Activated CD4-positive, alpha-beta T cell treated with anti-CD3 and anti-CD28 coated beads, Interleukin-2, amount 50 U/mL, for 16 hours (primary cell): ENCODE data around the gene FXYD3.
"Not testable (repeated sequence)": the region's sequence is repeated elsewhere in the genome, so short reads cannot be mapped to it uniquely, and the experiment has no call there.

ENCODE experiments used
- DNase-seq: peaks from one replicate; pipeline ENCODE4 v3.0.0-alpha.2; 2020

Gene FXYD3

GRCh38 chr19:35126624-35126959 lies 11.0 kb downstream of the FXYD3 start:
- DNase-seq: no peak

- no peak for DNase-seq
Observed at GRCh38 chr19:35127871-35128270, 12.2 kb downstream of the FXYD3 start.

GRCh38 chr19:35128398-35129057 lies 12.9 kb downstream of the FXYD3 start:
- DNase-seq: no peak

GRCh38 chr19:35129724-35130274 lies 14.2 kb downstream of the FXYD3 start:
- not testable (repeated sequence) for DNase-seq

- no peak for DNase-seq
Observed at GRCh38 chr19:35130761-35131720, 15.4 kb downstream of the FXYD3 start.

- DNase-seq: no peak
Observed at GRCh38 chr19:35132254-35132653, 16.6 kb downstream of the FXYD3 start.

- no peak for DNase-seq
Observed at GRCh38 chr19:35133826-35134225, 18.2 kb downstream of the FXYD3 start.

- DNase-seq: no peak
Observed at GRCh38 chr19:35134601-35135242, 19.1 kb downstream of the FXYD3 start, which contains the start of gene LGI4. LGI4 (minus strand) TSS chr19:35135059; CDS start chr19:35134680, 379 bp downstream.

- peak; percentile 68 for DNase-seq
Observed at GRCh38 chr19:35135389-35135909, 19.8 kb downstream of the FXYD3 start.

GRCh38 chr19:35136231-35136630 lies 20.6 kb downstream of the FXYD3 start:
- DNase-seq: no peak

GRCh38 chr19:35136977-35137702 lies 21.5 kb downstream of the FXYD3 start:
- no peak for DNase-seq

- no peak for DNase-seq
Observed at GRCh38 chr19:35138305-35138892, 22.8 kb downstream of the FXYD3 start, which contains the start of gene FXYD1. FXYD1 (plus strand) TSS chr19:35138824; CDS start chr19:35140080, 1,256 bp downstream.

- DNase-seq: no peak
Observed at GRCh38 chr19:35140207-35140961, 24.8 kb downstream of the FXYD3 start.

GRCh38 chr19:35140962-35141836 lies 25.6 kb downstream of the FXYD3 start:
- peak; percentile 97 for DNase-seq

GRCh38 chr19:35141837-35142605 lies 26.4 kb downstream of the FXYD3 start:
- DNase-seq: no peak

- peak; percentile 69 for DNase-seq
Observed at GRCh38 chr19:35142606-35143230, 27.1 kb downstream of the FXYD3 start.

GRCh38 chr19:35143231-35143715 lies 27.6 kb downstream of the FXYD3 start, which contains the start of gene FXYD7:
FXYD7 (plus strand) TSS chr19:35143255; CDS start chr19:35143334, 79 bp downstream.
- no peak for DNase-seq

GRCh38 chr19:35143818-35144217 lies 28.2 kb downstream of the FXYD3 start:
- no peak for DNase-seq
